ENCODE data around the gene HOXD4.

DNA sequence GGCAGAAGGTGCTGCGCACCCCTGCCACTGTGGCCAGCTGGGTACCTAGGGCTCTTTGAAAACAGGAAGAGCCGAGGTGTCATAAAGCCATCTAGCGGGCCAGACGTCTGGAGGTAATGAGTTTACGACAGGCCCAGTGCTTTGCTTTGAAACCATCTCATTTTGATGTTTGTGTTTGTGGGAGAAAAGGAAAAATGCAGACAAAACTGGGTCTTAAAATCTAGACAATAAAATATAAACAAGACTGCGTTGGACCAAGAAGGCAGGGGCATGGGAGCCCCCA is 25.6 kb upstream of the HOXD4 start:
- no peak for TF ChIP-seq POLR2A (IDR thresholded peaks at IDR 0.05)
- TF ChIP-seq, protein P1, sequence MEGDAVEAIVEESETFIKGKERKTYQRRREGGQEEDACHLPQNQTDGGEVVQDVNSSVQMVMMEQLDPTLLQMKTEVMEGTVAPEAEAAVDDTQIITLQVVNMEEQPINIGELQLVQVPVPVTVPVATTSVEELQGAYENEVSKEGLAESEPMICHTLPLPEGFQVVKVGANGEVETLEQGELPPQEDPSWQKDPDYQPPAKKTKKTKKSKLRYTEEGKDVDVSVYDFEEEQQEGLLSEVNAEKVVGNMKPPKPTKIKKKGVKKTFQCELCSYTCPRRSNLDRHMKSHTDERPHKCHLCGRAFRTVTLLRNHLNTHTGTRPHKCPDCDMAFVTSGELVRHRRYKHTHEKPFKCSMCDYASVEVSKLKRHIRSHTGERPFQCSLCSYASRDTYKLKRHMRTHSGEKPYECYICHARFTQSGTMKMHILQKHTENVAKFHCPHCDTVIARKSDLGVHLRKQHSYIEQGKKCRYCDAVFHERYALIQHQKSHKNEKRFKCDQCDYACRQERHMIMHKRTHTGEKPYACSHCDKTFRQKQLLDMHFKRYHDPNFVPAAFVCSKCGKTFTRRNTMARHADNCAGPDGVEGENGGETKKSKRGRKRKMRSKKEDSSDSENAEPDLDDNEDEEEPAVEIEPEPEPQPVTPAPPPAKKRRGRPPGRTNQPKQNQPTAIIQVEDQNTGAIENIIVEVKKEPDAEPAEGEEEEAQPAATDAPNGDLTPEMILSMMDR (IDR thresholded peaks at IDR 0.05), result no peak

Data from sigmoid colon (tissue), 3 donors.